Stomach (tissue), 4 donors: ENCODE results near the gene RAI1.

Experiments
- CTCF ChIP-seq, 7 experiments: fragments of 450-650 bp in 4 of 7; fragments of 200-600 bp in 3 of 7; sonication (generic) in 3 of 7; IDR thresholded peaks; one replicate each; pipeline ENCODE4 v1.5.1; 2016 to 2019; ENCODE audit warnings: antibody characterized with exemption in 7 of 7, control low read depth in 2 of 7, mild to moderate bottlenecking in 1 of 7
- EP300 ChIP-seq: sonication (generic); formaldehyde crosslinking; IDR thresholded peaks from one replicate; pipeline ENCODE4 v1.6.1; 2017; ENCODE audit warnings: antibody characterized with exemption
- POLR2A ChIP-seq, 4 donors: fragments of 450-650 bp; IDR thresholded peaks; one replicate each; pipeline ENCODE4 v1.6.1; 2016; ENCODE audit warnings: antibody characterized with exemption in 4 of 4, control low read depth in 2 of 4, mild to moderate bottlenecking in 1 of 4, moderate library complexity in 1 of 4
- POLR2AphosphoS5 ChIP-seq, 3 donors: sonication (generic); formaldehyde crosslinking; IDR thresholded peaks; one replicate each; pipeline ENCODE4 v1.6.1; 2016; ENCODE audit warnings: antibody characterized with exemption in 3 of 3

GRCh38 chr17:17724307-17725010 lies 43.2 kb downstream of the RAI1 start:
- TF ChIP-seq POLR2AphosphoS5 (IDR thresholded peaks at IDR 0.05), result no peak
- TF ChIP-seq CTCF (IDR thresholded peaks at IDR 0.05), result no peak
- TF ChIP-seq EP300, result no peak
- no peak for TF ChIP-seq POLR2A (IDR thresholded peaks at IDR 0.05)
